ENCODE data around the gene ANKS3.

Gene ANKS3

DNA sequence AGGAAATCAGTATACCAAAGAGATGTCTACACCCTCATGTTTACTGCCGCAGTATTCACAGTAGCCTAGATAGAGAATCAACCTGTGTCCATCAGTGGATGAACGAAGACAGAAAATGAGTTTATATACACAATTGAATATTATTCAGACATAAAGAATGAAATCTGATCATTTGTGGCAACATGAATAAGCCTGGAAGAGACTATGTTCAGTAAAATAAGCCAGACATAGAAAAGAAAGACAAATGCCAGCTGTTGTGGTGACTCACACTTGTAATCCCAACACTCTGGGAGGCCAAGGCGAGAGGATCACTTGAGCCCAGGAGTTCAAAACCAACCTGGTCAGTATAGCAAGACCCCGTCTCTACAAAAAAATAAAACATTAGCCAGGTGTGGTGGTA is 24.6 kb downstream of the ANKS3 start:
- no peak overlapping the region for H3K4me3 ChIP-seq (ENCODE audit: low read depth, low read length)
- TF ChIP-seq, protein P1, sequence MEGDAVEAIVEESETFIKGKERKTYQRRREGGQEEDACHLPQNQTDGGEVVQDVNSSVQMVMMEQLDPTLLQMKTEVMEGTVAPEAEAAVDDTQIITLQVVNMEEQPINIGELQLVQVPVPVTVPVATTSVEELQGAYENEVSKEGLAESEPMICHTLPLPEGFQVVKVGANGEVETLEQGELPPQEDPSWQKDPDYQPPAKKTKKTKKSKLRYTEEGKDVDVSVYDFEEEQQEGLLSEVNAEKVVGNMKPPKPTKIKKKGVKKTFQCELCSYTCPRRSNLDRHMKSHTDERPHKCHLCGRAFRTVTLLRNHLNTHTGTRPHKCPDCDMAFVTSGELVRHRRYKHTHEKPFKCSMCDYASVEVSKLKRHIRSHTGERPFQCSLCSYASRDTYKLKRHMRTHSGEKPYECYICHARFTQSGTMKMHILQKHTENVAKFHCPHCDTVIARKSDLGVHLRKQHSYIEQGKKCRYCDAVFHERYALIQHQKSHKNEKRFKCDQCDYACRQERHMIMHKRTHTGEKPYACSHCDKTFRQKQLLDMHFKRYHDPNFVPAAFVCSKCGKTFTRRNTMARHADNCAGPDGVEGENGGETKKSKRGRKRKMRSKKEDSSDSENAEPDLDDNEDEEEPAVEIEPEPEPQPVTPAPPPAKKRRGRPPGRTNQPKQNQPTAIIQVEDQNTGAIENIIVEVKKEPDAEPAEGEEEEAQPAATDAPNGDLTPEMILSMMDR (IDR thresholded peaks at IDR 0.05; ENCODE audit: borderline replicate concordance, insufficient read depth, low read depth, low read length), result no peak

DNA sequence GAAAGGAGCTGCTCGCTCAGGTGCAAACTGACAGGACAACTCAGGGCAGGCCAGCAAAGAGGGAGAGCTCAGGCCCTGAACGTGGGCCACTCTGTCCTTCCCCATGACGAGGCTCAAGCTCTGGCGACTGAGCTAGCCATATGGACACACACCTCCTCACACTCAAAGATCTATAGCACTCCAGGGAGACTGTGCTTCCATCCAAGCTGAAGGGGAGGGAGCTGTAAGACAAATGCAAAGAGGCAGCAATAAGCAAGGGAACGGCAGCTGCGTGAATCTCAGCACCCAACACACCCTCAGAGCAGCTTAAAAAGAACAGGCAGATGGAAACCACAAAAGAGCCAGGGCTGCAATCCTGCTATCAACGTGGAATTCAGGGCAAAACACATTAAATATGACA is 27.2 kb downstream of the ANKS3 start:
- TF ChIP-seq, protein P1 (IDR thresholded peaks at IDR 0.05; ENCODE audit: borderline replicate concordance, insufficient read depth, low read depth, low read length), result no peak
- H3K4me3 ChIP-seq (ENCODE audit: low read depth, low read length), result no peak overlapping the region

DNA sequence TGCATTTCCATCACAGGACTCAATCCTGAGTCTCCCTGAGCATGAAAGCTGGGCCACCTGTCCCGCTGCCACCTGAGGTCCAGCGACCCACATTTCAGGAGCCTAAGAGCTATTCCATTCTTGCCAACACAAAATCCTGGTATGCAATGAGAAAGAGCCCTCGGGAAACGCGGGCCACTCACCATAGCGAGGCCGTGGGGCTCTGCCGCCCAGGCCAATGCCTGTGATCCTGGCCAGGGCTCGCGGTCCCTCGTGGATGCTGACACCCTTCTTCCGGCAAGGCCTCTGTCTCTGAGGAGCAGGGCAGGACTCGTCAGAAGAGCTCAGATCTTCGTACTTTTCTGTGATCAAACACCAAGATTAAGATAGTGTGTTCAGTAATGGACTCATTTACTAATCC is 29.2 kb downstream of the ANKS3 start:
- no peak overlapping the region for H3K4me3 ChIP-seq (ENCODE audit: low read depth, low read length)
- TF ChIP-seq, protein P1 (IDR thresholded peaks at IDR 0.05; ENCODE audit: borderline replicate concordance, insufficient read depth, low read depth, low read length), result no peak

DNA sequence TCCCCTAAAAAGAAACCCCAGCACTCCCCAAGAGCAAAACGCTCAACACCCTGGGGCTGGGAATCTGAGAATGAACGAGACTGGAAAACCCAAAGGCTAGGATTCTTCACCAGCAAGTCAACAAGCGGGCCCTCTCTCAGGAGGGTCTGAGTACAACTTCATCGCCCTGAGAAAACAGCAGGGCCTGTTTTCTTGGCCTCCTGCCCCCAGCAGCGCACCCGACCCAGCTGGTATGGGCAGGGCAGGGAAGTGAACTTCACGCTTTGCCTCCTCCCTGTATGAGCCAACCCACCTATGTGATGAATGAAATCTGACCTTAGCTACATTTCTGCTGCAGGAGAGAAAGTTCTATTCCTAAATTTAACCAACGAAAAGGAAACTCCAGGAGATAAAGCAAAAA is 29.6 kb downstream of the ANKS3 start:
- H3K4me3 ChIP-seq (ENCODE audit: low read depth, low read length), result no peak overlapping the region
- TF ChIP-seq, protein P1 (IDR thresholded peaks at IDR 0.05; ENCODE audit: borderline replicate concordance, insufficient read depth, low read depth, low read length), result no peak

DNA sequence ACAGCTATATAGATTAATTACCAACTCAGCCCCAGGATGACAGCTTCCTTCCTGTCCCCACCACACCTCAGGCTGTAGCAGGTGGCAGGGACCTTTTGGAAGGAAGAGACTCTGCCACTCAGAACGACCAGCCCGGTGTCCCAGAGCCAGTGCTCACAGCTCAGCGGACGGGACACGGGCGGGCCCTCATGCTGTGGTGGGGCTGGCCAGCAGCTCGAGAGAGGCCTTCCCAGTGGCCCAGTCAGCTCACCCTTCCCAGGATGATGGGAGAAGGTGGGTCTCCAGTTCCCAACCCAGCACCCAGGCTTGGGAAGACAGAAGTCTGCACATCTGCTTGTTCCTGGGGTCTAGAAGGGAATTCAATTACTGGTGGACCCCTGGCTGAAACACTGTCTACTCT is 30.2 kb downstream of the ANKS3 start:
- TF ChIP-seq, protein P1 (IDR thresholded peaks at IDR 0.05; ENCODE audit: borderline replicate concordance, insufficient read depth, low read depth, low read length), result no peak
- no peak overlapping the region for H3K4me3 ChIP-seq (ENCODE audit: low read depth, low read length)

DNA sequence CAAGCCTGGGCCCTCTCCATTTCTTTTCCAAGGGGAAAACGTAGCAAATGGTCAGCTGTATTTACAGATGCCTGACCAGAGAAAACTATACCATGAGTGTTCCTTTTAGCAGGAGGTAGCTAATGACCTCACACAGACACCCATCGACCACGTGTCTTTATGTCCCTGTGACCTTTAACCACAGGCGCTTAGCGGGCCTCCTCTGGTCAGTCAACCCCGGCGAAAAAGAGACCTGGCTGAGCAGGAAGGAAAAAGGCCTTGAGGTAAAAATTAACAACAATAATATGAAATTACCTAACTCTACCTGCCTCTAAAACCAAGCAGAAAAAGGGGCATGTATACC is 31.6 kb downstream of the ANKS3 start:
- TF ChIP-seq, protein P1 (IDR thresholded peaks at IDR 0.05; ENCODE audit: borderline replicate concordance, insufficient read depth, low read depth, low read length), result no peak
- no peak overlapping the region for H3K4me3 ChIP-seq (ENCODE audit: low read depth, low read length)

DNA sequence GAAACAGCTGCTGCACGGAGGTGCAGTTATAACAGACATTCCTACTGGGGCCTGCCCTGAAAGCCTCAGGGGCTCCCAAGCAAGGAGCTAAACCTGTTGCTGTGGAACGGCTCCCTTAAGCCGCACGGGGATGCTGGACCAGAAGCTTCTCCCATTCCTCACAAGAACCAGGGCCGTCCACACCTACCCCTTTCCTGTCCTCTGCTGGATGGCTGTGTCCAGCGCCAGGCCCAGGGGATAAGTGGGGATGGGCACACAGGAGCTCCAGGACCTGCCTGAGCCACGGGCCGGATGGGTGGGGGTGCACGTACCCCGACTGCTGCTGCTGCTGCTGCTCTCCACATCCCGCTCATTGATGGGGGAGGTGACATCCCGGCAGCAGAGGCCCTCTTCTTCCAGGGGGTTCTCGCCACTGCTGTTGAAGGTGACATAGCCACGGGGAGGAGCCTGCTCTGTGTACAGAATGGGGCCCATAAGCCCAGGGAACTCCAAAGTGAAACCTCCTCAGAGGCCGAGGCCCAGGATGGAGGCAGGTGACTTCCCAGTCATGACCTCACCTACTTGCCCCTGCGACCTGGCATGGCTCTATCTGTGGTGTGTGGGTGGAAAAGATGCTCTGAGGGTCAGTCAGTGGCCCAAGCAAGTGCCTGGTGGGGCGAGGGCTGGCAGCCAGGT is 32.1 kb downstream of the ANKS3 start:
- no peak overlapping the region for H3K4me3 ChIP-seq (ENCODE audit: low read depth, low read length)
- TF ChIP-seq, protein P1 (IDR thresholded peaks at IDR 0.05; ENCODE audit: borderline replicate concordance, insufficient read depth, low read depth, low read length), result no peak
